SK-MEL-5 (cell line): ENCODE measurements around the gene GPR37. TPM values are rescaled to one million over a fixed set of nuclear protein-coding genes. Genes with fewer than 3 reads are reported as not detected.

Source experiments
- DNase-seq: peaks from one replicate; pipeline ENCODE4 v3.0.0-alpha.2; 2016; ENCODE audit warnings: low read depth, low spot score
- in situ Hi-C: cut with HindIII; loops from 2 replicates; pipeline ENCODE4 v1.10.0; 2016; ENCODE audit warnings: low sequenced_read_pairs, high pct_unique_total_duplicates, low pct_unique_long_range_greater_than_20kb
- total RNA-seq: library from RNA; depleted of rRNA; stranded (reverse); fragments of >200 nt; shearing (Covaris generic); gene quantifications from 2 replicates; pipeline ENCODE4 v1.2.3, GENCODE V29; 2014

Gene GPR37
- total RNA-seq, 1 experiment from 2014 or later, result 21.6 TPM

DNA sequence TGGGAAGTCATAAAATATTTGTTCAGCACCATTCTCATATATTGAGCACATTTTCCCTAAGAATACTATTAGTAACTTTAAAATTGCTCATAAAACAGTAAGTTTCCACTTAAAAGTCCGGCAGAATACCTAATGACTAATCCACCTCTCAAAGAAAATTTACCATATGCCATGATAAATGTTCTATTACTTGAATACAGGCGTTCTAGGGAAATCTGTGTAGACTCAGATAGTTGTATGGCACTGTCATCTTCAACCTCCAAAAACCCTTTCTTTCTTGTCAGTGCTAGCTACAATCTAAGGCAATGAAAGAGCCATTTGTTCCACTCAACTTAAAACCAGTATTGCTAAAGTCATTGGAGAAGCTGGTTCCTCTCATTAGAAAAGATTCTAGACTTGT lies 7.3 kb downstream of the GPR37 start:
- in situ Hi-C loops, result no loop called here
- DNase-seq, result peak; percentile 79

DNA sequence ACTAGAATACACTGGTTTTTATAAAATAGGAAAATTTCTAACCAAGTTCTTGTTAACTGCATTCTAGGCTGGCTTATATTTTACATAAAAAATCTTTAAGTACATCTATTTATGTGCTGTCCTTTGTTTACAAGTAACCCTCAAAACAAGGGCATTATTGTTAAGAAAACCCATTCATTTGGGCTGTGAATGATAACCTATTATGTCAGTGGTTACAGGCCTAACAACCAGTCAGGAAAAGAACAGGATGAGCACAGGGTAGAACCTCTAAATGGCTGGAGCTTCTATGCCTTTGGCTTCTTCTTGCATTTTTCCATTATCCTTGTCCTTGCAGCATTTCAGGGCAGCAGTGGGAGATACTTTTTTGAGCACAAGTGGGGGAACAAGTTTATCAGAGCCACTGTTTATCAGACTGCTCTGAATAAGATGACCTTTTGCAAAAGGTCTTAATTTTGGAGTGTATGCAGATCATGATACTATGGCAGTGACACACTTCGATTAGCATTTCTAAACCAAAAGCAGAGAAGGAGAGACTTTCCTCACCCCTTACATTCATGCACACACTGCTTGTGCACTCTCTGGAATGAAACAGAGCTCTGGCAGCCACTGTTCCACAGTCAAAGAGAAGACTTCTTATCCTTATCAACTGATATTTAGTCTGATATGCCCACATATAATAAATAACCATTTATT lies 10.9 kb downstream of the GPR37 start:
- in situ Hi-C loops, result no loop called here
- DNase-seq, result peak; percentile 97

- in situ Hi-C loops, result no loop called here
- peak; percentile 22 for DNase-seq
Observed at GRCh38 chr7:124752310-124752709, 13.3 kb downstream of the GPR37 start.

DNA sequence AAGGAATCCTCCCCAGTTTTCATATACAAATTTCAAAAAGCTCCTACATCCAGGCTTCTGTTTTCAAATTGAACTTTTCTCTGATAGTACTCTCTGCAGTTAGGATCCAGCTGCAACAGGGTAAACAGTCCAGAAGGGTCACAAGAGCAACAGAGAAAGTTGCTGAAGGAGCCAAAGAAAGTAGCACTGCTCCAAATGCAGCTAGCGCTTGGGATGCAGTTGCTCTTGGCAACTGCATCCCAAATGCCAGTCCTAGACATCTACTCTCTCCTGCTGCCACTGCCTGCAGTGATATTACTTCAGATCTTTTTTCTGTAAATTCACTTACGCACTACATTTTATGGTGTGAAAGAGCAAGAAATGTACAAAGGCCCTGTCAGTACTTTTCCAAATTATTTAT lies 14.6 kb downstream of the GPR37 start:
- DNase-seq, result no peak
- in situ Hi-C loops, result no loop called here

DNA sequence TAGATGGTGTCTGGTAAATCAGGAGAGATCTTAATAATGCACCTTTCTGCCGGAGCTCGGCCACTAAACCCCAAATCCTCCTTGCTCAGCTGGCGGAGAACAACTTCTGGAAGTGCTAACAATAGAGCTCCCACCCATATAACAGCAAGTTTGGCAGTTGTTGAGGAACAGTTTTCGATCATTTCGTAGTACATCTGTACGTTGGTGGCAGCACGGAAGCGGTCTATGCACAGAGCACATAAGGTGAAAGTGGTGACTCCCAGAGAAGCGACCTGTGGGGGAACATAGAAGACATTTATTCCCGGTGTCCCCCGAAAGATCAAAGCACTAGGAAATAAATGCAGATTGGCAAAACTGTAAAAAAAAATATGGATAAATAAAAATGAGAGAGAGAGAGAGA lies 18.5 kb downstream of the GPR37 start:
- in situ Hi-C loops, result no loop called here
- no peak for DNase-seq

DNA sequence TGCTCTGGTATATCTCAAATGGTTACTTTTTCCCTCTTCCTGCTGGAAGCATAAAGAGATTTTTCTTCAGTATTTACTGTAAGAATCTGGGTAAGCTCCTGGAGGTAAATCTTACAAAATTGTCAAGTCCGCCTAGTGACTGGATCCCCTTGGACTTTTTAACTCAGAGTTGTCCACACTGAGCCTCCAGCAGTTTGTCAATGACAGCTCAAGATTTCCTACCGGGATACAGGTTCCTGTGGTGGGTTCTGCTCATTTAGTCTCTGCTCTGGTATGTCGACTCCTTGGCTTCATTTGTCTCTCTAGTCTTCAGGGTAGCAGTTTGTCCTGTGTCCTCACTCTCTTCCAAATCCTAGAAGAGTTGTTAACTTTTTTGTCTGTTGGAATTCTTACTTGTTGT lies 27.0 kb downstream of the GPR37 start:
- DNase-seq, result no peak
- in situ Hi-C loops, result no loop called here

DNA sequence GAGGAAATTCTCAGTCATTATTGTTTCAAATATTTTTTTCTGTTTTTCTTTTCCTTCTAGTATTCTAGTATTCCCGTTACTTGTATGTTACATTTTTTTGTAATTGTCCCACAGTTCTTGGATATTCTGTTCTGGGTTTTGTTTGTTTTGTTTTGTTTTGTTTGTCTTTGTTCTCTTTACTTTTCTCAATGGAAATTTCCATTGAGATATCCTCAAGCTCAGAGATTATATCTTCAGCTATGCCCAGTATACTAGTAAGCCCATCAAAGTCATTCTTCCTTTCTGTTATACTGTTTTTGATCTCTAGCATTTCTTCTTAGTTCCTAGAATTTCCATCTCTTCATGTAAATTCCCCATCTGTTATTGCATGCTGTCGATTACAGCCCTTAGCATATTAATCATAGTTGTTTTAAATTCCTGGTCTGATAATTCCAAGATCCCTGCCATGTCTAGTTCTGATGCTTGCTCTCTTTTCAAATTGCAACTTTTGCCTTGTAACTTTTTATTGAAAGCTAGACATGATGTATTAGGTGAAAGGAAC lies 27.8 kb downstream of the GPR37 start:
- in situ Hi-C loops, result no loop called here
- DNase-seq, result no peak

GRCh38 chr7:124728610-124729009 lies 37.0 kb downstream of the GPR37 start:
- in situ Hi-C loops, result no loop called here

DNA sequence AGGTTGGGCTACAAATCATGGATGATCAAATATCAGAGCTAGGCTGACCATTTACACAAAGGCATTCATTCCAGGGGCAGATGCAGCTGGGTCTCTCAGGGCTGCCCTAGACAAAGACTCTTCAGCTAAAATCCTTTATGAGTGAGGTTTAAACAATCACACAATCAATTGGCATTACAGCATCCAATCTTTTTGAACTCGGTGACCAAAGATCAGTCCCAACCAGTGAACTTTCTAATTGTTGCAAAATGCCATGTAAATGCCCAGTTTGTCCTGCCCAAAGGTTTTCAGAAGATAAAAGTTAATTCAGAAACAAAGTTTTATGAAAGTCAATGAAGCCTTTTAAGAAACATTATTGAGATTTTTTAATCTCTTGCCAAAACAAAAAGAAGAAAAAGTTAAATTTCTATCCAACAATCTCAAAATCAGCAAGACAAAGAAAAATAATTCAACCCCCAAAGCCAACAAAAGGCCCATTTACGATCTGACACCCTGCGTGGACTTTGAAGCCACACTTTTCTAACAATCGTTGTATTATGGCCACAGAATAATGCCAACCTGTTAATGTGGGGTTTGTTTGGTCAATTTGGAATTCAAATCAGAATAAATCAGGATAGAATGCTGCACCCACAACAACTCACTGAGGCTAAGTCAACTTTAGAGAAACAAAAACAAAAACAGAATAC lies 40.9 kb downstream of the GPR37 start:
- peak; percentile 86 for DNase-seq
- in situ Hi-C loops, result no loop called here

More at GRCh38 chr7:124728610-124729009, 37.0 kb downstream of the GPR37 start:
- DNase-seq, result no peak

DNA sequence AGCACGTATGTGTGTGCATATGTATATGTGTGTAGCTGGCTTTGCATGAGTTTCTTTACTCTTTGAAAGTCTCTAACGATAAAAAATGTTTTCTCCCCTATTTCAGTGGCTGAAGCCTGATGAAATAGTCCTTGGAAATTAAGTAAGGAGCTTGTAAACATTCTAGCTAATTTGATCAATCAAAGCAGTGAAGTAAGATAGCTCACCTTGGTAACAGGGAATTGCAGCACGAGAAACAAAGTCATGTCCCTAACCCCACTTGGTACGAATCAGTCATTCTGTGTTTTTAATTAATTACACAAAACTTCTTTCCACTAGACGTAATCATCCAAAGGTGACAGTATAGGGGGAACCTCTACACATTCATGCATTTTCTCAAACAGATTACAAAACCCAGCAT lies 41.5 kb downstream of the GPR37 start:
- in situ Hi-C loops, result no loop called here
- no peak for DNase-seq

- DNase-seq, result peak; percentile 22
- in situ Hi-C loops, result no loop called here
Observed at GRCh38 chr7:124723012-124723411, 42.6 kb downstream of the GPR37 start.

DNA sequence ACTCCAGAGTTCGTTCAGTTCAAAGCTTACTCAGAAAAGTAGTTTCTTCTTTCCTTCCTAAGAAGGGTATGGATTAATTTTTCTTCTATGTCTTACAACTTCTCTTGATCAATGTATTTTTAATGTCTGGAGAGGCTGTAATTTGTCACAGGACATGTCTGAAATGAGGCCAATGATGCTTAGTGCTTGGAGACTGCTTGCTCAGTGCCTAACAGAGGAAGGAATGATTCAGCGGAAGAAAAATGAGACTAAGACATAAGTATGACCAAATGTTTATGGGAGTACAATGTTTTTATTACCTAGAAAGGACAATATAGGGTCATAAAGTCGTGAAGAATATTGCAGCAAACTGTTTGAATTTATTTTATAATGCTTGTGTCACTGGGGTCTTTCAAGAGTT lies 43.3 kb downstream of the GPR37 start:
- in situ Hi-C loops, result no loop called here
- no peak for DNase-seq

GRCh38 chr7:124720195-124720594 lies 45.4 kb downstream of the GPR37 start:
- no peak for DNase-seq
- in situ Hi-C loops, result no loop called here

DNA sequence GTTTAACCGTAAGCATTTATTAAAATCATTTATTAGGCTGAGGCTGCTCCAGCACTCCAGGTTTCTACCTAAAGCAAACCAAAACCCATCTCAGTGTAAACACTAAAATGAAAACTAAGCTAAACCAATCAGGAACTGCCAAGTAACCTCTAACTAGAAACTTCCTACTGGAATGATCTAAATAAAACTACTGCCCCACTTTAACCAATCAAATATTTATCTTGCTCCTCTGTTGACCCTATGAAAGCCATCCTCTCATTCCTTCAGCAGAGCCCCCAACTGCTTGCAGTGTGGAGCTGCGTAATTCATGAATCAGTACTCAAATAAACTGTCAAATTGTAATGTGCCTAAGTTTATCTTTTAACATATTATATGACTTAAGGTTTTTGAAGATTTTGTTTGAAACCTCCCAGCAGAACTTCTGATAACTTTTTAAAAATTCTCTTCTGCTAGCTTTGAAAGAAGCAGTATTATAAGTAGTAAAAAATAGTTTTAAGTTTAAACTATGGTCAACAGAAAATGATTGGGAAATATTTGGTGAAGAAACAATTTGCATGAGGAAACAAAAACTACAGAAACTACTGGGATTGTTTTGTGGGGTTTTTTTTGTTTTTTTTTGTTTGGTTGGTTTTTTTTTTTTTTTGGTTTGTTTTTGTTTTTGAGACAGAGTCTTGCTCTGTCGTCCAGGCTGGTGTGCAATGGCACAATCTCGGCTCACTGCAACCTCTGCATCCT lies 47.4 kb downstream of the GPR37 start:
- peak; percentile 15 for DNase-seq
- in situ Hi-C loops, result no loop called here

DNA sequence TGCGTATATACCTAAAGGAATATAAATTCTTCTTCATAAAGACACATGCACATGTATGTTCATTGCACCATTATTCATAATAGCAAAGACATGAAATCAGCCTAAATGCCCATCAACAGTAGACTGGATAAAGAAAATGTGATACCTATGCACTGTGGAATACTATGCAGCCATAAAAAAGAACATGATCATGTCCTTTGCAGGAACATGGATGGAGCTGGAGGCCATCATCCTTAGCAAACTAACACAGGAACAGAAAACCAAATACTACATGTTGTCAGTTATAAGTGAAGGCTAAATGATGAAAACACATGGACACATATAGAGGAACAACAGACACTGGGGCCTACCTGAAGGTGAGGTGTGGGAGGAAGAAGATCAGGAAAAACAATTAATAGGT lies 48.7 kb downstream of the GPR37 start:
- no peak for DNase-seq
- in situ Hi-C loops, result no loop called here

GRCh38 chr7:124713086-124713485 lies 52.5 kb downstream of the GPR37 start:
- in situ Hi-C loops, result no loop called here
- no peak for DNase-seq

- in situ Hi-C loops, result no loop called here
- no peak for DNase-seq
Observed at GRCh38 chr7:124712017-124712416, 53.6 kb downstream of the GPR37 start.

- in situ Hi-C loops, result no loop called here
- DNase-seq, result no peak
Observed at GRCh38 chr7:124702385-124702784, 63.2 kb downstream of the GPR37 start.
